C4-2B (cell line): ENCODE results near the gene STAC3.
A peak's percentile ranks its signal among the peaks of the same experiment; 100 is the strongest.

Source experiments
- H3K27ac ChIP-seq: fragments of 450-650 bp; 2 replicates; pipeline ENCODE4 v1.5.1; 2017
- ZFX ChIP-seq: fragments of 450-650 bp; IDR thresholded peaks from 2 replicates; pipeline ENCODE4 v1.6.1; 2017
- TF ChIP-seq, protein P1 (sequence below): fragments of 450-650 bp; conservative IDR thresholded peaks from 2 replicates; pipeline ENCODE4 v1.5.1; 2017; ENCODE audit warnings: mild to moderate bottlenecking

Gene STAC3

DNA sequence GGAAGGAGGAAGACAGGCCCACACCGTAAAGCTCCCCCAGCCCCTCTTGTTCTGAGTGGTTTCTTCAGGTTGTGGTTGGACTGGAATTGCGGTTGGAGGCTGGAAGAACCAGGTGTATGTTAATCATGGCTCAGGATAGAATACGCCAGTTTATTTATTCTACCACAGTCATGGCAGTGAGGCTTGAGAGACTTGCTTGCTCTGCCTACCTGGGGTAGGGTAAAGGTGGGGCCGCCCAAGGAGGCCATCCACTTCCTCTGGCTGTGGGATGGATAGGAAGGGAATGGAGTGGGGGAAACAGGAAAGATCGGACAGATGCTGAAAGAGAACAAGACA is 13.4 kb downstream of the STAC3 start:
- no peak overlapping the region for H3K27ac ChIP-seq
- TF ChIP-seq, protein P1, sequence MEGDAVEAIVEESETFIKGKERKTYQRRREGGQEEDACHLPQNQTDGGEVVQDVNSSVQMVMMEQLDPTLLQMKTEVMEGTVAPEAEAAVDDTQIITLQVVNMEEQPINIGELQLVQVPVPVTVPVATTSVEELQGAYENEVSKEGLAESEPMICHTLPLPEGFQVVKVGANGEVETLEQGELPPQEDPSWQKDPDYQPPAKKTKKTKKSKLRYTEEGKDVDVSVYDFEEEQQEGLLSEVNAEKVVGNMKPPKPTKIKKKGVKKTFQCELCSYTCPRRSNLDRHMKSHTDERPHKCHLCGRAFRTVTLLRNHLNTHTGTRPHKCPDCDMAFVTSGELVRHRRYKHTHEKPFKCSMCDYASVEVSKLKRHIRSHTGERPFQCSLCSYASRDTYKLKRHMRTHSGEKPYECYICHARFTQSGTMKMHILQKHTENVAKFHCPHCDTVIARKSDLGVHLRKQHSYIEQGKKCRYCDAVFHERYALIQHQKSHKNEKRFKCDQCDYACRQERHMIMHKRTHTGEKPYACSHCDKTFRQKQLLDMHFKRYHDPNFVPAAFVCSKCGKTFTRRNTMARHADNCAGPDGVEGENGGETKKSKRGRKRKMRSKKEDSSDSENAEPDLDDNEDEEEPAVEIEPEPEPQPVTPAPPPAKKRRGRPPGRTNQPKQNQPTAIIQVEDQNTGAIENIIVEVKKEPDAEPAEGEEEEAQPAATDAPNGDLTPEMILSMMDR = no peak
- TF ChIP-seq ZFX = no peak

DNA sequence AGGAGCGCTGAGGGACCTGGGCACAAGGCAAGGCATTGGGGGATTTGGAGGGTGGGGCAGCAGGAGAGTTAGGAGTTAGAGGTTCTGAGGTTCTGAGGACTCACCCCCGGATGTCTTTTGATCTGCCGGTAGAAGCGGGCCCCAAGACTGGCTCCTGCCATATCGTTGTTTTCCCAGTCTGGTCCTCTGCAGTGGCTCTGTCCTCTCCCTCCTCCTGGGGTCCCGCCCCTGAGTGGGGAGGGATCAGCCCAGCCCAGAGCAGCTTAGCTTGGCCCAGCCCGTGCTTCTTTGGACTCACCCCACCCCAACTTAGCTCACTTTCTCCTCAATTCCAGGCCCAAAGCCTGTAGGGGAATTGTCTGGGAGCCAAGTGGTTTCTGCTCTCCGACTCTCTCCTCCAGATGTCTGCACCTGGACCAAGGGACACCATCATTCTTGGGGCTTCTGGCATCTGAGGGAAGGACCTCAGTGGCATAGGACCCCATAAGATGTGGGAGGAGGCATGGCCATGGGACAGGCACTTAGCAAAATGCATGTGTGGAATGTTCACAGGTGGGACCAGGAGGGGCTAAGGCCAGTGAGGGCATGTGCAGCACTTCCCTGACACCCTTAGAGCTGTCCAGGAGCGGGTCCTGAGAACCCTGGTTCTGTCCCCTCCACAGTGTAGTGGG is 13.9 kb downstream of the STAC3 start:
- TF ChIP-seq ZFX = no peak
- TF ChIP-seq, protein P1 = no peak
- no peak overlapping the region for H3K27ac ChIP-seq

DNA sequence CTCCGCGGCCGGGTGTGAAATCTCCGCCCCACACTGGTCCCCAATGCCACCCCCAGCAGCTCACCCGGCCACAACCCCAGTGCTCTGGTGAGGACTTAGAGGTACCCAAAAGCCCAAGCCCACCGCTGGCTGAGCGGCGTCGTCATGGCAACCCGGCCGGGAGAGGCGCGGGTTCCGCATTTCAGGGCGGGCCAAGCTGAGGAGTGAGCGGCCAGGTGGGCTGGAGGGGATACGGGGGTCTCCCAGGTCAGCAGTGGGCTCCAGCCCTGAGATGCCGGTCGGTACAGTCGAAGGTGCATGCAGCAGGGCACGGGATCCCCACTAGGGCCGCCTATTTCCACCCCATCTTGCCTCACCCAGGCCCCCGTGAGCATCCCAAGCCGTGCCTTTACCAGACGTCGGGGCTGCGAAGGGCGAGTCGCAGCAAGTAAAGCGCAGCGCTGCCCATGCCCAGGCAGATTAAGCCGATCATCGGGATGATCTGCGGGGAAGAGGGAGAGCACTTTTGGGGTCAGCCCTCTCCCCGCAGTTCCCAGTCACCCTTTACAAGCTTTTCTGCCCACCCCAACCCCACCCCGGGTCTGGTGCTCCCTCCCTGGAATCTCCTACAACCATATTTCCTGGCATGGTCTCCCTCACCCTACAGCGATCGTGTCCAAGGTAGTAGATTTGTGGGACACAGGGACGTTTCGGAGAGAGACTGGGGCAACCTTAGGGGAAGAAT is 14.6 kb downstream of the STAC3 start:
- TF ChIP-seq, protein P1 = no peak
- no peak for TF ChIP-seq ZFX
- H3K27ac ChIP-seq = no peak overlapping the region

DNA sequence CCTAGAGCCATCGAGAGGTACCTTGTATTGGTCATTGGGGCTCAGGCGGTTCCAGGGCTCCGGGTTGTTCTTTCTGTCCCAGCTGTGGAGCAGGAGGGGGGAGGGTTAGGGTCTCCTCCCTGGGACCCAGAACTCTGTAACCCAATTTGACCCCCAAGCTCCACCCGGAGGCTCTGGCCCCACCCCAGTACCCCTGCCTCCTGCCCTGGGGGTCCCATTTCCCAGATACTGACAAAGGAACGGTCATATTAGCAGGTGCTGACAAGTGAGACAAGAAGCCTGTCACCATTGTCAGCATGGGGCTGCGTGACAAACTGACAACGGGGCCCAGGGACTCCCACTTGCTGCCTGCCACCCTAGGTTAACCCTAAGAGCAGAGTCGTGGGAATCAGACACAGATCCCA is 15.3 kb downstream of the STAC3 start:
- peak overlapping the region; percentile 6; the same call in 1 of the 2 replicates for H3K27ac ChIP-seq

DNA sequence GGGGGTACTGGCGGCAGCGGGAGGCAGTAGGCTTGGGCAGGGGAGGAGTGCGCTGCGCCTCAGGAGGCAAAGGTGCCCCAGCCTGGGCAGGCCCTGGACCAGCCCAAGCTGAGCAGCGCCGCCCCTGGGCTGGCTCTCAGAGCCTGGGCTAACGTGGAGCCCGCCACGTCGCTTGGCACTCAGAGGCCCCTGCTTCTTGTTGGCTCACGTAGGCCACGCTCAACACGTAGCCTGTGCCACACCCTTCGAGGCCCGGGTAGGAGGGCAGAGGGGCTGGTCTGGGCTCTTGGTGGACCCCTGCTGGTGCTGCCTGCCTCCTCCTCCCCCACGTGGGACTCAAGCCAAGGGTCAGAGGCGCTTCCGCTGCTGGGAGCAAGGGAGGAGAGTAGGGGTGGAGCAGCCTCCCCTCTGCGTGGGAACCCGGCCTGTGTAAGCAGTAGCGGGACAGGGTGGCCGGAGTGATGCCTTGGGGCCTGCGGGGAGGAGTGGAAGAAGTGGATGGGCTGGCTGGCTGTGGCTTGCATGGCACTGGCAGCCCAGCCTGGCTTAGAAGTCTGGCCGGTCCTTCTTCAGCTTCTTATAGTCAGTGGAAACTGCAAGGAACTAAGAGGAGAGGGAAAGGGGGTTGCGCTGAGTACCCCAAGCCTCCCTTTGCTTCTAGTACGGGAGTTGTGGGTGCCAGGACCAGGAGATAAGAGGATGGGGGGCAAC is 15.8 kb downstream of the STAC3 start:
- no peak for TF ChIP-seq ZFX
- TF ChIP-seq, protein P1 = no peak

More for the DNA sequence above, 15.3 kb downstream of the STAC3 start:
- TF ChIP-seq, protein P1 = no peak
- no peak for TF ChIP-seq ZFX

DNA sequence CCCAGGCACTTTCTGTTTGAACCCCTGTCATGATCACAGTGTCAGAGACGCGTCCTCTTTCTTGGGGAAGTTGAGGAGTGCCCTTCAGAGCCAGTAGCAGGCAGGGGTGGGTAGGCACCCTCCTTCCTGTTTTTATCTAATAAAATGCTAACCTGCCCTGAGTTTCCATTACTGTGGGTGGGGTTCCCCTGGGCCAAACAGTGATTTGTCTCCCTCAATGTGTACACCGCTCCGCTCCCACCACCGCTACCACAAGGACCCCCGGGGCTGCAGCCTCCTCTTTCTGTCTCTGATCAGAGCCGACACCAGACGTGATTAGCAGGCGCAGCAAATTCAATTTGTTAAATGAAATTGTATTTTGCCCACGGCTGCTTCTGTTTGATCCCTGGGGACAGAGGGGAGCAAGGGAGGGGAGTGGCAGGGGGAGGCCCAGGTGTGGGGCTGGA is 16.4 kb downstream of the STAC3 start:
- TF ChIP-seq, protein P1 = no peak
- no peak for TF ChIP-seq ZFX
- peak overlapping the region; percentile 6; the same call in 1 of the 2 replicates for H3K27ac ChIP-seq

More for the DNA sequence above, 15.8 kb downstream of the STAC3 start:
- peak overlapping the region; percentile 6; the same call in 1 of the 2 replicates for H3K27ac ChIP-seq

DNA sequence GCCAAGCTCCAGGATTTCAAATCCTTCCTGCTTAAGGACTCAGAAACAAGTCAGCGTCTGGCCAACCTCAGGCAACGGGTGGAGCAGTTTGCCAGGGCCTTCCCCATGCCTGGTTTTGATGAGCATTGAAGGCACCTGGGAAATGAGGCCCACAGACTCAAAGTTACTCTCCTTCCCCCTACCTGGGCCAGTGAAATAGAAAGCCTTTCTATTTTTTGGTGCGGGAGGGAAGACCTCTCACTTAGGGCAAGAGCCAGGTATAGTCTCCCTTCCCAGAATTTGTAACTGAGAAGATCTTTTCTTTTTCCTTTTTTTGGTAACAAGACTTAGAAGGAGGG is 16.8 kb downstream of the STAC3 start:
- H3K27ac ChIP-seq = peak overlapping the region; percentile 6; the same call in 1 of the 2 replicates
- TF ChIP-seq, protein P1 = no peak
- no peak for TF ChIP-seq ZFX
